Activated naive CD4-positive, alpha-beta T cell (primary cell): ENCODE results near the gene RNF4.
A peak's percentile ranks its signal among the peaks of the same experiment; 100 is the strongest.
"Not testable (repeated sequence)": the region's sequence is repeated elsewhere in the genome, so short reads cannot be mapped to it uniquely, and the experiment has no call there.

Experiments used
- DNase-seq, 4 experiments: peaks; one replicate each; lab custom pipeline; 2025; lab: John Stamatoyannopoulos, UW

The RNF4 gene

DNA sequence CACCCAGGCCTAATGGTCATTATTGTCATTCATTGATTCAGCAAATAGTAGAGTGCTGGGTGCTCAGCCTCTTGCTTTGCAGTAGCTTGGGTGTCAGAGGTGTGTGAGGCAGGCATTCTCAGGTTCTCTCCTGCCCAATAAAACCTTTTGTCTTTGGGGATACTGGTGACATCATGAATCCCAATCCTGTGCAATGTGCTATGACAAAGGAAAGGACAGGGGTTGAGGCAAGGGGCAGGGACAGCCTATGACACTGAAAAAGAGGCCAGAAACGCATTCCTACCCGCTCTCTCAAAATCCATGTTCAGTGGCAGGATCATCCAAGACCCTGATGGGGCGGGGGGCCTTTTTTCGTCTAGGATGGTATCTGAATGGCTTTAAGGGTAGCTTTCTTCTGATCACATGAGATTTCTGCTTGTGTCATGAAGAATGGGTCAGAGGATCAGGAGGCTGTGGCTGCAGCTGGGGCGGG is 66.0 kb downstream of the RNF4 start:
- DNase-seq = no peak

DNA sequence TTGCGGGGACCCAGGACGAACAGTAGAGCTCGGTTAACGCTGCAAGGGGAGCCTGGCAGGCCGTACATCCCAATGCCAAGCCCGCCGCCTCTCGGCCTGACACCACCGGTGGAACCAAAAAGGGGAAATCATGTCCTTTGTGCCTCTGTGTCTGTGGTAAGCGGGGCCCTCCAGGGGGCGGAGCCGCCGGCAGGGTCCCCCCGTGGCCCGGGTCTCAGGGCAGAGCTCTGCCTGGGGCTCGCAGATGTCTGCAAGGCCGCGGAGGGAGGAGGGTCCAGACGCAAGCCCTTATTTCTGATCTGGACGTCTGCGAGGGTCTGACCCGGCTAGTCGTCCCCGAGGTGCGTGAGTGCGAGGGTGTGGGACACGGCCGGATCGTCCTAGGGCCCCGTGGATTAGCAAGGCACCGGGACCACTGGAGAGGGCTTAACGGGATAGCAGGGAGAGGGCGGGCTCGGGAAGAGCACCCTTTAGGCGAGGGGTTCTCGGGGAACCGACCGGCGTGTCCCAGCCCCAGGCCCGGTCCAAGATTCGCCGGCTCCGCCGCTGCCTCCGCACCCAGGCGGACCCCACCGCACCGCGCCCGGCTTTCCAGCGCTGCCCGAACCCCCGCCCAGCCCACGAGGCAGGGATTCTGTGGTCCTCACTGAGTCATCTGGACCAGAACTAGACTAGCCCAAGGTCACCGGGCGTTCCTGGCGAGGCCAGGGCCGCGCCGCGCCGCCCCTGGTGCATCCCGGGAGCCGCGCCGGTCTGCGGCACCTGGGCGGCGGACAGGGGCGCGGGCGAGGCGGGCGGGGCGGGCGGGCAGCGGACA is 66.7 kb downstream of the RNF4 start:
- DNase-seq = peak in 3 of 4 experiments; percentile 33 to 54 (median 45)

DNA sequence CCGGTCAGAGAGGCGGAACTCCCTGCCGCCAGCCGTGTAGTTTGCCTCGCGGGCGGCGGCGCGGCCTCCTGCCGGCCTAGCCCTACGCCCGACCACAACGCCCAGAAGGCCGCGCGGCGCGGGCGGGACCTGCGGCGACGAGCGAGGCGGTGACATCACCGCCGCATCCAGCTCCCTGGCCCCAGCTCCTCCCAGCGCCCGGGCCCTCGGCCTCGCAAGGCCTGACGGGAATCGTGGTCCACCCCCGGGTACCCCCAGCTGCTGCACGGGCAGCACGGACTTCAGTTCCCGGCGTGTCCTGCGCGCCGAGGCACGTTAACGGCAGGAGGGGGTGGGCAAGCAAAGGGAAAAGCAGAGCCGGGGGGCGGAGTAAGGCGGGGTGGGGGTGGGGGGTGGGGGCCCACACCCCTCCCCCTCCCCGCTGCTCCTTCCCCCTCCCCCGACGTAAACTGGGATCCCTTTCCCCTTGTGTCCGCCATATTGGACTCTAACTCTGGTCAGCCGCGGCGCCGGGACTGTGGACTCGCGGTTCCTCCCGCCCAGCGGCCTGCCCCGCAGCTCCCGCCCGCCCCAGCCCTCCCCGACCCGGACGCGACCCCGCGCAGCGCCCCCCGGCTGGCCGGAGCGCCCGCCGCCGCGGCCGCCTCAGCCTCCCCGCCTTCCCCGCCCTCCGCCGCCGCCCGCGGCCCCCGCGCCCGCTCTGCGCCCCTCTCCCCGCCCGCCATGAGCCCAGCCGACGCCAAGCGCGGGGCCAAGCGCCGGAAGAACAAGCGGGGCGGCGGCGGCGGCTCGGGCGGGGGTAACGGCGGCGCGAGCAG is 67.5 kb downstream of the RNF4 start, which contains the start of gene FAM193A:
Gene FAM193A (plus strand): TSS at position 455 of the 818 bp plus-strand sequence. CDS start 269 bp downstream, at position 724.
- peak; percentile 95 to 99 (median 97) for DNase-seq

DNA sequence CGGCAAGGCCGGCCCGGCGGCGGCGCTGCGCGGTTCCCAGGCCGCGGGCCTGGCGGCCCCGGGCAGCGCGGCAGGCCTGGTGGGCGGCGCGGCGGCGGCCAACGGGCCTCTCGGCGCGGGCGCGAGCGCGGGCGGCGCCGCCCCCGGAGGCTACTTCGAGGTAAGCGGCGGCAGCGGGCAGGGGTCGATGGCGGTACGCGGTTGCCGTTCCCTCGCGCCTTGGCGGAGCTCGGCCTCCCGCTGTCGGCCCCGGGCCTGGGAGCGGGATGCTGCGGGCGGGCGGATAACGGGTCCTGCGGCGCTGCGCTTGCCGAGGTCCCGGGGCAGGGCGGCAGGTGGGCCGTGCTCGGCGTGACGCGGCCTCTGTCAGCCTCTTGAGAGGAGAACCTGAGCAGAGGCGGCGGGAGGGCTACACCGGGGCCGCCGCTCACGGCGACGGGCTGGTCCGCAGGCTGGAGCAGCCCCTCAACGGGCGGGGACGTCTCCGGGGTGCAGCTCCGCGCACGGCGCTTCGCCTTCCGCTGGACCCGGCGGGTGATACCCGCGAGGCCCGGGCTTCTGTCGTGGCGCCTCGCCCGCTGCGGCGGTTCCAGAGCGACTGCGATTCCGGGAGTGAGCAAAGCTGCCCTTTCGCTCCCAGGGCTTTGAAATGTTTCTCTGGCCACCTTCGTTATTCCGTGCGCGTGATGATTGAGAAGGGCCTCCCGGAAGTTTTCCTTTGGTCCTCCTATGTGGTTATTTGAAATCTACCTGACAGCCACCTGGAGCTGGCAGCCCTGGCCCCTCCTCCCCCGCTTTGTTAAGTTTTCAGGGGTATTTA is 68.3 kb downstream of the RNF4 start:
- DNase-seq = peak in 2 of 4 experiments; percentile 19 to 44

DNA sequence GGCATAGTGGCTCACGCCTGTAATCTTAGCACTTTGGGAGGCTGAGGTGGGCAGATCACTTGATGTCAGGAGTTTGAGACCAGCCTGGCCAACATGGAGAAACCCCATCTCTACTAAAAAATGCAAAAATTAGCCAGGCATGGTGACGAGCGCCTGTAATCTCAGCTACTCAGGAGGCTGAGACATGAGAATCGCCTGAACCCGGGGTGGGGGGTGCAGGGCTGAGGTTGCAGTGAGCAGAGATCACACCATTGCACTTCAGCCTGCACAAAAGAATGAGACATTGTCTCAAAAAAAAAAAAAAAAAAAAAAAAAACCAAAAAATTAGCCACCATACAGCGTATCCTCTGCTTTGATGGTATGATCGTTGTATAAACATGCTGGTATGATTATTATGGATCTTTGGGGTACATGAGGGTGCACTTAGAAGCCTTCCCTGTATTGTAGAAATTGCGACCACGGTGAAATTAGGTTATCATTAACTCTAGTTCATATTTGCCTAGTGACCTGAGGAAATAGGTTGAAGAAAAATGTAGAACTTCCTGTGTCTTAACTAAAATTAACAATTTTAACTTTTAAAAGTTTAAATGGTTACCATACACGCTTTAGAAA is 74.8 kb downstream of the RNF4 start:
- not testable (repeated sequence) for DNase-seq

DNA sequence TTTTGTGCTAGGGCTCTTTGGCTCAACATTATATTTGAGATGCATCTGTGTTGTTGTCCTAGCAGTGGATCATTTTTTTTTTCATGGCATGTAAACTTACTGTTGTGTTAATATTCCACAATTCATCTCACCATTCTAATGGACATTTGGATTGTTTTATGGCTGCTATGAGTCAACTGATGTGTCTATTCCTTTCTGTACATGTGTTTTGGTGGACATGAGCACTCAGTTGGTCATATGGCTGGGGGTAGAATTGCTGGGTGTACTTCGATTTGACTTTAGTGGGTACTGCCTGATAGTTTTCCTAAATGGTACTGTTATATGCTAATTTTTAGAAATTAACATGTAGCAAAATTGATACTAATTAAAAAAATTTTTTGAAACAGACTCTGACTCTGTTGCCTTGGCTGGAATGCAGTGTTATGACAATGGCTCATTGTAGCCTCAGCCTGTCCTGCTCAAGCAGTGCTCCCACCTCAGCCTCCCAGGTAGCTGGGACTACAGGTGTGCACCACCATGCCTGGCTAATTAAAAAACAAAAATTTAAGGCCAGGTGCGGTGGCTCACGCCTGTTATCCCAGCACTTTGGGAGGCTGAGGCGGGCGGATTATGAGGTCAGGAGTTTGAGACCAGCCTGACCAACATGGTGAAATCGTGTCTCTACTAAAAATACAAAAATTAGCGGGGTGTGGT is 76.6 kb downstream of the RNF4 start:
- no peak for DNase-seq

DNA sequence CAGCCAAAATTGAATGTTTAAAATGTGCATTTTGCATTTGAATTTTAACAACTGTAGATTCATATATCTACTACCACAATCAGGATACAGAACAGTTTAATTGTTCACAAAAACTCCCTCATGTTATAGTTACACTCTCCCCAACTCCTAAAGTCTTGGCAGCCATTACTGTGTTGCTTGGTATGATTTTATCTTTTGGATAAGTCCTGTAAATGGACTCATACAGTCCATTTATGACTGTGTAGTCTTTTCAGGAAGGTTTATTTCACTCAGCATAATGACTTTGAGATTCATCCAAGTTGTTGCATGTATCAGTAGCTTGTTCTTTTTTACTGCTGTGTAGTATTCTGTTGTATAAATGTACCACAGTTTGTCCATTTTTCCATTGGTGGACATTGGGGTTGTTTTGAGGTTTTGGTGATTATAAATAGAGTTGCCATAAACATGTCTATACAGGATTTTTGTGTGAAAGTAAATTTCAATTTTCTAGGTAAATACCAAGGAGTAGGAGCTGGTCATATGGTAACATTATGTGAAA is 77.4 kb downstream of the RNF4 start:
- DNase-seq = no peak

DNA sequence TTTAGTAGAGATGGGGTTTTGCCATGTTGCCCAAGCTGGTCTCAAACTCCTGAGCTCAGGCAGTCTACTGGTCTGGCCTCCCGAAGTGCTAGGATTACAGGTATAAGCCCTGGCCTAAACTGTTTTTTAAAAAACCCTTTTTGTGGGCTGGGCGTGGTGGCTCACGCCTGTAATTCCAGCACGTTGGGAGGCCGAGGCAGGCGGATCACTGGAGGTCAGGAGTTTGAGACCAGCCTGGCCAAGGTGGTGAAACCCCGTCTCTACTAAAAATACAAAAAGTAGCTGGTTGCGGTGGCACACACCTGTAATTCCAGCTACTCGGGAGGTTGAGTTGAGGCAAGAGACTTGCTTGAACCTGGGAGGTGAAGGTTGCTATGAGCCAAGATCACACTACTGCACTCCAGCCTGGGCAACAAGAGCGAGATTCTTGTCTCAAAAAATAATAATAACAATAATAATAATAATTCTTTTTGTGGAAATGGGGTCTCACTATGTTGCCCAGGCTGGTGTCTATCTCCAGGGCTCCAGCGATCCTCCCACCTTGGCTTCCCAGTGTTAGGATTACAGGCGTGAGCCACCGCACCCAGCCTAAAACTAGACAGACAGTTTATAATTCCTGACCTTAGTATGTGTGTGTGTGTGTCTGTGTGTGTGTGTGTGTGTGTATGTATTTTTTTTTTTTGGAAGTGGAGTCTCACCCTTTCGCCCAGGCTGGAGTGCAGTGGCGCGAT is 78.2 kb downstream of the RNF4 start:
- DNase-seq = not testable (repeated sequence)

DNA sequence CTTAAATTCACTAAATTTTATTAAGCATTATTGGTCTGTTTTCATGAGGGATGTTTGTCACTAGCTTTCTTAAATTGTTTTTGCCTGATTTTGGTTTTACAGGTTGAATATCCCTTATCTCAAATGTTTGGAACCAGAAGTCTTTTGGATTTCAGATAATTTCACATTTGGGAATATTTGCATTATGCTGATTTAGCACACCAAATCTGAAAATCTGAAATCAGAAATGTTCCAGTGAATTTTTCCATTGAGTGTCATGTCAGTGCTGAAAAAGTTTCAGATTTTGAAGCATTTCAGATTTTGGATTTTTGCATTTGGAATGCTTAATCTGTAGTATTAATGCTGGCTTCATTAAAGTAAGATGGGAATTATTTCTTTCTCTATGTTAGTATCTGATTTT is 82.2 kb downstream of the RNF4 start:
- no peak for DNase-seq

DNA sequence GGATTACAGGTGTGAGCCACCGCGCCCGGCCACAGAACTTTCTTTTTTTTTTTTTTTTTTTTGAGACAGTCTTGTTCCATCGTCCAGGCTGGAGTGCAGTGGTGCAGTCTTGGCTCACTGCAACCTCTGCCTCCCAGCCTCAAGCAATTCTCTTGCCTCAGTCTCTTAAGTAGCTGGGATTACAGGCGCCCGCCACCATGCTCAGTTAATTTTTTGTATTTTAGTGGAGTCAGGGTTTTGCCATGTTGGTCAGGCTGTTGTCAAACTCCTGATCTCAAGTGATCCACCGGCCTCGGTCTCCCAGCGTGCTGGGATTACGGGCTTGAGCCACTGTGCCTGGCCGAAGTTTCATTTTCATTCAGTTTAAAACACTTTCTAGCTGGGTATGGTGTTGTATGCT is 83.9 kb downstream of the RNF4 start:
- DNase-seq = no peak

DNA sequence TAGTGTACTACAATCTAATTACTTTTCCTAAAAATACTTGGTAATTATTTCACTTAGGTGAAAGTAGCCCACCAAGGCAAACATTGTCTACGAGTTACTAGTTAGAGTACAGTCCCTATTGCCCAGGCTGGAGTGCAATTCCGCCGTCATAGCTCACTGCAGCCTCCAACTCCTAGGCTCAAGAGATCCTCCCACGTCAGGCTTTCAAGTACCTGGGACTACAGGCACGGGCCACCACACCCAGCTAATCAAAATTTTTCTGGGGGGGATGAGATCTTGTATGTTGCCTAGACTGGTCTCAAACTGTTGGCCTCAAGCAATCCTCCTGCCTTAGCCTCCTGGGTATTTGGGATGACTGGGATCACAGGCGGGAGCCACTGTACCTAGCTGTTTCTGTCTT is 89.4 kb downstream of the RNF4 start:
- no peak for DNase-seq

DNA sequence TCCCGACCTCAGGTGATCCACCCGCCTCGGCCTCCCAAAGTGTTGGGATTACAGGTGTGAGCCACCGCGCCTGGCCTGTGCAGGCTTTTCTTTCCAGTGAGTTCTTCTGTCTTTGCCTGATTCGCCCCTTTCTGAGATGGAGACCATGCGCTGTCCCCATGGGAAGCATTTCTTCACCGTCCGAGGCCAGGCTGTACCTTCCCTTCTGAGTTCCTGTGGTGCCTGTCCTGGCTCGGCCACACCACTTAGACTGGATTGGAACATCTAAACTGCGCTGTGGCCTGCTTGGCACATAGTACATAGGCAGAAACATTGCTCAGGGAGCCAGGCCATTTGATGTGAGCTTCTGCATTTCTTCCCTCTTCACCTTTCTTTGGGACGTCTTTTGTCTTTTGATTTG is 91.3 kb downstream of the RNF4 start:
- DNase-seq = no peak
